Epithelial cell of esophagus (primary cell): ENCODE measurements around the gene TTC29.

Experiments used
- DNase-seq: peaks from one replicate; pipeline ENCODE4 v3.0.0; 2010; ENCODE audit warnings: low read depth
- H3K4me3 ChIP-seq: 2 replicates; pipeline ENCODE4 v1.5.1; 2011; ENCODE audit warnings: mild to moderate bottlenecking, low read length, control low read depth
- TF ChIP-seq, protein P1 (sequence below): IDR thresholded peaks from 2 replicates; pipeline ENCODE4 v1.5.1; 2011; ENCODE audit warnings: low read depth, mild to moderate bottlenecking, low read length, control low read depth, inconsistent platforms; ENCODE audit not compliant: insufficient read depth; ENCODE audit errors: missing control alignments

The TTC29 gene

DNA sequence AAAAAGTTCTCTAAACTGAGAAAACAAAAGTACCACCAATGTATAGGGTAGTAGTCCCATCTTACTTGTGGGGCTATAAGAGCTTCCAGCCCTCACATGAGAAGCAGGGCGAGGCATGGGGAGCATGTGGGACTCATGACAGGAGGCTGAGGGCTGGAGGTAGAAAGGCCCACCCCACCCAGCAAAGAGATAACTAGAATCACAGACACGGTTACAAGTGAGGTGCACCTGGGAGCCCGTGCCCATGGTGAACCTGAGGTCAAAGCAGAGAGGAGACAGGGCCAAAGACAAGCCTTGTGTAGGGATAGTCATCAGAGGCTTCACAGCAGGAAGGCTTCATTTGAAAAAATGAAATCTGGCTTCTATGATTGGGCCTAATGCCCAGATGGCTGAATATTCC is 55.4 kb downstream of the TTC29 start:
- no peak for DNase-seq
- TF ChIP-seq, protein P1, sequence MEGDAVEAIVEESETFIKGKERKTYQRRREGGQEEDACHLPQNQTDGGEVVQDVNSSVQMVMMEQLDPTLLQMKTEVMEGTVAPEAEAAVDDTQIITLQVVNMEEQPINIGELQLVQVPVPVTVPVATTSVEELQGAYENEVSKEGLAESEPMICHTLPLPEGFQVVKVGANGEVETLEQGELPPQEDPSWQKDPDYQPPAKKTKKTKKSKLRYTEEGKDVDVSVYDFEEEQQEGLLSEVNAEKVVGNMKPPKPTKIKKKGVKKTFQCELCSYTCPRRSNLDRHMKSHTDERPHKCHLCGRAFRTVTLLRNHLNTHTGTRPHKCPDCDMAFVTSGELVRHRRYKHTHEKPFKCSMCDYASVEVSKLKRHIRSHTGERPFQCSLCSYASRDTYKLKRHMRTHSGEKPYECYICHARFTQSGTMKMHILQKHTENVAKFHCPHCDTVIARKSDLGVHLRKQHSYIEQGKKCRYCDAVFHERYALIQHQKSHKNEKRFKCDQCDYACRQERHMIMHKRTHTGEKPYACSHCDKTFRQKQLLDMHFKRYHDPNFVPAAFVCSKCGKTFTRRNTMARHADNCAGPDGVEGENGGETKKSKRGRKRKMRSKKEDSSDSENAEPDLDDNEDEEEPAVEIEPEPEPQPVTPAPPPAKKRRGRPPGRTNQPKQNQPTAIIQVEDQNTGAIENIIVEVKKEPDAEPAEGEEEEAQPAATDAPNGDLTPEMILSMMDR, result no peak

DNA sequence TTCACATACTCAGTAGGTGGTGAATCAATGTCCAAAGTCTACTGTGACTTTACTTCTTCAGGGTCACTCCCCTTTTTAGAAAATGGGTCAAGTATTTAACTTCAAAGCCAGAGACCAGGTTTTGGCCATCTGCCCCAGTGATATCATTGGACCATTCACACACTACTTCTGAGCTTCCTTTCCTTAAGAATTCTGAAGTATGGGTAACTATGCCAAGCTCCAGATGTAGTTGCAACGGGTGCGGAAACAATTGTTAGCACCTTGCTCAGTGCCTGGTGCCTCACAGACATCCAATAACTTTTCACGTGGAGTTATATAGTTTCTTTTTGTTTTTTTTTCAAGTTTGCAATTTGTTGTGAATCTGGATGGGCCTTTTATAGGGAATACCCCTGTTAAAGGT is 62.6 kb downstream of the TTC29 start:
- no peak overlapping the region for H3K4me3 ChIP-seq
- no peak for DNase-seq
- TF ChIP-seq, protein P1, result no peak

More for the DNA sequence above, 55.4 kb downstream of the TTC29 start:
- H3K4me3 ChIP-seq, result no peak overlapping the region

DNA sequence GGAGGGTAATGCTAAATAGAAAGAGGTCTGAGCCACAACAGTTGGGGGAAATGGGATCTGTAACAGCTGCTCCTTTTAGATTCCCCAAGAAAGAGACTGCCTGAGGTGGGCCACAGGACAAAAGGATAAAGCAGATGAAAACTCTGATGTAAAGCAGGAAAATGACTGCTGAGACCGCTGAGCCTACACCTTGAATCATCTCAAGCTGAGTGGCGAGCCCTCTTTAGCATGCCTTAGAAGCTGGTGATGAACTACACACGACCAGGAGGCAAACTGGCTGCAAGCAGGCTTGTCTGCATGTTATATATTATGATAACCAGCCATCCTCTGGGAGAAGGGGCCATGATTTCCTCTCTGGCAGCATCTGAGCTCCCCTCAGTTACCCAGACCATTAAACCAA is 88.4 kb downstream of the TTC29 start:
- H3K4me3 ChIP-seq, result no peak overlapping the region
- DNase-seq, result no peak
- TF ChIP-seq, protein P1, result no peak

DNA sequence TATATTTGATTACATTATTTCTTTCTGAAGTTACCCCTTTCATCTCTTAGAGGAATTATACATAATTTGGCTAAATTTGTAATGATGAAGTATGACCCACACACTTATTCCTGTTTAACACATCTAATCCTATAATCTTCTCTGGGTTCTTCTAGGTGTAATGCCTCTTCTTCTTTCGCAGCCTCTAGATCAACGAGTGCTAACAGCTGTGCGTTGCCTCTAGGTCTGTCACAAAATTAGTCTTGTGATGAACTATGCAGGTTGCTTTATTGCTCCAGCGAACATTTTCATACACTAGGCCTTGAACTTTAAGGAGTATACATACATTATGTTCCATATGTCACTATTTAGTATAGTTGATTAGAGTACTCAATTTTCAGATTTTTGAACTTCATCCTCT is 89.9 kb downstream of the TTC29 start:
- no peak for DNase-seq
- no peak overlapping the region for H3K4me3 ChIP-seq
- TF ChIP-seq, protein P1, result no peak

DNA sequence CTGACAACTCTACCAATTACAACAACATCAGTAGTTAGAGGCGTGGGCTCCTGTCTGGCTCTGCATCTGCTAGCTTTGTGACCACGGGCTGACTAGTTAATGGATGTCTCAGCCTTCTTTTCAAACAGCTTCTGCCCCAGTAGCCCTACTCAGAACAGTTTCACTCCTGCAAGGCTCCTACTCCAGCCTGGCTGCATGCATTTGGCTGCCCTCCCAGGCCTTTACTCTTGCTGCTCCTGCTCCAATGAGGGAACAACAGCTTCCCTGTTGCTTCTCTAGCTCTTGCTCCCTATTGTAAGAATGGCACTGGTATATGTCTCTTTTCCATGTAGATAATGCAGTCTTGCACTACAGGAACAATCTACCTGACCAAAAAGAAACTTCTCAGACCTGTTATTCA is 93.3 kb downstream of the TTC29 start:
- DNase-seq, result no peak
- no peak overlapping the region for H3K4me3 ChIP-seq
- TF ChIP-seq, protein P1, result no peak

DNA sequence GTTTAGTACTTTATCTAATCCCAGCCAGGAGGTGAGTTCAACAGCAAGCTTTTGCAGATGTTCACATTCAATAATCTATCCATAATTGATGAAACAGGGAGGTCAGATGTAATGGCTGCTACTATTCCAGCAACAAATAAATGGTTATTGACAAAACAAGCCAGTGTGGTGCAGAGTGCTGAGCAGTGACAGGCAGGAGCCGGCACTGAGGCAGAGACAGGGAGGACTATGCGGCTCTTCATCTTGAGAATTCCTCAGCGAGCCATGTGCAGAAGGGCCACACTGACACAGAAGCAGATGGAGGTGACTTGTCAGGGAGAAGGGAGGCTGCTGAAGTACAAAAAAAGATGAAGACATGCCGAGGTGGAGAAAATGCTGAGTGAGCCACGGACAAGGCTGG is 98.3 kb downstream of the TTC29 start:
- TF ChIP-seq, protein P1, result no peak

DNA sequence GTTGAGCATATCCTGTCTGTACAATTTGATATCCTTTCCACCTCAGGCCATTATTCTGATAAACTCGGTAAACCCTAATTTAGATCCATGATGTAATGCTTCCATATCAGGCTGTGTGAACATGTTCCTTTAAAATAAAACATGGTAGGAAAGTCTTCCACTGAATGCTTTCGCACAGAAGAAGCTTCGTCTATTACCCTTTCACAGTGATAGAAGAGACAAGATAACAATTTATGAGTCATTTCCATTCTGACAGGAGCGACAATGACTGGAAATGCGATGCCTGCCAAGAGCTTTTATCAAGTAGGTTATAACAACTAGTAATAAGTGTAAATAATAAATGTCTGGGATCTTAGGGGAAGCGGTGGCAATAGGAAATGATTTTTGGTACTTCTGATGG is 98.8 kb downstream of the TTC29 start:
- TF ChIP-seq, protein P1, result no peak
- DNase-seq, result no peak
- no peak overlapping the region for H3K4me3 ChIP-seq

More for the DNA sequence above, 98.3 kb downstream of the TTC29 start:
- DNase-seq, result no peak
- no peak overlapping the region for H3K4me3 ChIP-seq
